HG03378 (cell line): ENCODE data around the gene ECE2.

Experiments used
- ATAC-seq: cut with Tn5 transposase; IDR thresholded peaks from one replicate; pipeline ENCODE4 v1.9.1; 2021; ENCODE audit warnings: mild to moderate bottlenecking, moderate library complexity; ENCODE audit not compliant: unreplicated experiment

The ECE2 gene

DNA sequence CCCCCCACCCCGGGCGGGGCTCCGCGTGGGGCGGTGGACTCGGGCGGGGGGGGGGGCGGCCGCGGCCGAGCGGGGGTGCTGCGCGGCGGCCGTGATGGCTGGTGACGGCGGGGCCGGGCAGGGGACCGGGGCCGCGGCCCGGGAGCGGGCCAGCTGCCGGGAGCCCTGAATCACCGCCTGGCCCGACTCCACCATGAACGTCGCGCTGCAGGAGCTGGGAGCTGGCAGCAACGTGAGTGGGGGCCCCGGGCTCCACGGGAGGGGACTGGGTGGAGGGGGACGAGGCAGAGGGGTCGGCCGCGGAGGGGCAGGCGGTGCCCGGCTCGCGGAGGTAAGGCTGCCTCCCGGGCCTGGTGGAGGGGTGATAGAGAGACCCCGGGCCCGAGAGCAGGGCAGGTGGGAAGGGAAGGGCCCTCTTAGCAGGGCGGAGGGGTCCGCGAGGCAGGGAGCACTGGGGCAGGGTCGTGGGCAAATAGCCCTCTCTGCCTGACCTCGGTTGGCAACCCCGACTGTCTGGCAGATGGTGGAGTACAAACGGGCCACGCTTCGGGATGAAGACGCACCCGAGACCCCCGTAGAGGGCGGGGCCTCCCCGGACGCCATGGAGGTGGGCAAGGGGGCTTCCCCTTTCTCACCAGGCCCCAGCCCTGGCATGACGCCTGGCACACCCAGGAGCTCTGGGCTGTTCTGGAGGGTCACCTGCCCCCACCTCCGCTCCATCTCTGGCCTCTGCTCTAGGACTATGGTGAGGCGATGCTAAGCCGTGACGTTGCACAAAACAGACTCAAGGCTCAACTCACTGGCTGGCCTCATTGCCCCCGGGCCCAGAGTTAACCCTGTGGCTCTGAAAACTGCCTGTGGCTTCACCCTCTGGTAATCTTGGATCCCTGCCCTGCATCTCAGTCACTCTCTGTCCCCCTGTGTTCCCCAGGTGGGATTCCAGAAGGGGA, at the start of gene ECE2:
TSS of gene ECE2 (plus strand) at position 62 of the 950 bp plus-strand sequence. CDS start at position 194, 132 bp downstream.
- ATAC-seq: no peak

DNA sequence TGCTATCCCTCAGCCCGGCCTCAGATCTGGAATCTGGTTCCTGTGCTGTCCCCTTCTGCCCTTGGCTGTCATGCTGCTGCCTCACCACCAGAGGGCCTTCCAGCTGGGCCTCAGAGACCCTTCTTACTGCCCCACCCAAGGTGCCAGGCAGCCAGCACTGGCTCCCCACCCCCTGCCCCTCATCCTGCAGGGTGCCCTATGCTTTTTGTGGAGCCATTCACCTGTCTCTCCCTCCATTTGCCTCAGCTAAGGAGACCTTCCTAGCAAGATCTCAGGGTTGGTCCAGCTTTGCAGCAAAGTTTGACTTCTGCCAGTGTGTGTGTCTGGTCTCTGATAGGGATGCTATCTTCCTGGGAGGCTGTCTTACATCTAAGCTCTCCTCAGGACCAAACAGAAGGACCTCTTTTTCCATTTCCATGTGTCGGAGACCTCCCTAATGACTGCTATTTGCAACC, 48.3 kb upstream of the ECE2 start:
- no peak for ATAC-seq

DNA sequence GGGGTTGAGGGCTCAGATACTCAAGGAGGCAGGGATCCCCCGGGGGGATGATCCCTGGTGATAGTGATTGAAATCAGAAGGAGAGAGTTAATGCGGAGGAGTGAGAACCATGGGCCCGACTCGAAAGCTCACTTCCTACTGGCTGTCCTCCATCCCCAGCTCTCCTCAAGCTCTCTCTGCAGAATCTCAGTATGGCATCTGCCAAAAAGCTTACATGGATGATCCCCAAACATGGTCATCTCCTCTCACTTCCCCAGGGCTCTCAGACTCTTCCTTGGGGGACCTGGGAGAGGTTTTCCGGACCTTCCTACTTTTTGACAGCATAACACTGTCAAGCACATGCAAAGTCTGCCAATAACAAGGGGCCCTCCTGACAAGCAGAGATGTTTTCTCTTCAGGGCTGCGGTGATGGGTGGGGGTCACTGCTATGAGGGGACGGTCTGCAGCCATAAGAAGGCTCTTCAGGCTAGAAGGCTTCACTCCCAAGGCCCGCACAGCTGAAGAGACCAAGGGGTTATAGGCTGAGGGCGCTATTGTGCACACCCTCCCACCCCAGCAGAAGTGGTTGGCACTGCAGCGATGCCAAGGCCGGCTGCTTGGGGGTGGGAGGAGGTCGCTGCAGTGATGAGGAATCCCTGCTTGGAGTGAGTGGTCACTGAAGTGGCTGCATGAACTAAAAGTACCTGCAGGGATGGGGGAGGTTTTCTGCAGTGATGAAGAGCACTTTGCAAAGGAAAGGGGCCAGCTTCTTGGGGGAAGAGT, 47.3 kb upstream of the ECE2 start:
- ATAC-seq: no peak

DNA sequence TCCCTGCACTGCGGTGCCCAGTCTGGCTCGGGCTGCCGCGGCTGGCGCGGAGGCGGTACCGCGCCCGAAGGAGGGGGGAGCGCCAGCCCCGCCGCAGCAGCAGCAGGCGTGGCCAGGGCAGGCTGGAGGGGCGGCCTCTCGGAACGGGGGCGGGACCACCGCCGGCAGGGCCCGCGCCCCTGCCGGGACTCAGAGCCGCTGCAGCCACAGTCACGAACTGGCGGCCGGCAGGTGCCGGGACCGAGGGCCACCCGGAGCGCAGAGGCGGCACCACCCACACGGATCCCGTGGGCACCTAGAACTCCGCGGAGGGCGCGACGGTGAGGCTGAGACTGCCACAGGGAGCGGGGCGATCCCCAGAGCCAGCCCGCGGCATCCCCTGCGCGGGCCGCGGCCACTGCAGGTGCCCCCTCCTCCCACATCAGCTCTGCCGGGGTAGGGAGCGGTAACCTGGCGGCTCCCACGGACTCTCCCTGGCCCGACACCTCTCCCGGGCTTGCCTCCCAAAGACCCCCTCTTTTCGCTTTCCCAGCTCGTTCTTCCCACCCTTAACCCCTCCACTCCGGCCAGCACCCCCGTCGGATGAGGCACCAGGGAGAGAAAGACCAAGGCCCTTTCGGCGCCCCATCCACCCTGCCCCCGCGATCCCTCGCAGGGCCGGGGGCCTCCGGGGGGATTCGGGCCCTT, 46.3 kb upstream of the ECE2 start, which contains the start of gene VWA5B2:
TSS of gene VWA5B2 (plus strand) at position 192 of the 687 bp plus-strand sequence. CDS start 944 bp downstream, outside the sequence.
- peak; percentile 45 for ATAC-seq

DNA sequence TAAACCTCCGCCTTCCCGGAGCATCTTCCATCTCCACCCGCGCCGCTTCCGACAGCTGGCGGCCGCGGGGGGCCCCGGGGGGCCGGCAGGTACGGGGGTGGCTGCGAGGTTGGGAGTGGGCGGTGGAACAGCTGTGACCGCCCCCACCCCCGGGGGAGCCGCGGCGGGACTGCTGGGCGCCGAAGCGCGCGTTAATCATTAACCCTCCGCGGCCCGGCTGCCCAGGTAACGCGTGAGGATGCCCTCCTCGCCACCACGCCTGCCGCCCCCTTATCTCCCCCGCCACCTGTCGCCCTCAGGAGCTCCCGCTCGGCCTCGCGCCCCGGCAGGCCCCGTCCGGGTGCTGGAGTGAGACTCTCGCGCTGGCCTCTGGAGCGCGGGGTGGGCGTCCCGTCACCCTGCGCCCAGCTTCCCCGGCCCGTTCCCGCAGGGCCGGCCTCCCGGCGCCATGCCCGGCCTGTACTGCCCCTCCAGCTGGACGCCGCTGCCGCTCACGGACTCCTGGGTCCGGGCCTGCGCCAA, 45.7 kb upstream of the ECE2 start:
- ATAC-seq: no peak

DNA sequence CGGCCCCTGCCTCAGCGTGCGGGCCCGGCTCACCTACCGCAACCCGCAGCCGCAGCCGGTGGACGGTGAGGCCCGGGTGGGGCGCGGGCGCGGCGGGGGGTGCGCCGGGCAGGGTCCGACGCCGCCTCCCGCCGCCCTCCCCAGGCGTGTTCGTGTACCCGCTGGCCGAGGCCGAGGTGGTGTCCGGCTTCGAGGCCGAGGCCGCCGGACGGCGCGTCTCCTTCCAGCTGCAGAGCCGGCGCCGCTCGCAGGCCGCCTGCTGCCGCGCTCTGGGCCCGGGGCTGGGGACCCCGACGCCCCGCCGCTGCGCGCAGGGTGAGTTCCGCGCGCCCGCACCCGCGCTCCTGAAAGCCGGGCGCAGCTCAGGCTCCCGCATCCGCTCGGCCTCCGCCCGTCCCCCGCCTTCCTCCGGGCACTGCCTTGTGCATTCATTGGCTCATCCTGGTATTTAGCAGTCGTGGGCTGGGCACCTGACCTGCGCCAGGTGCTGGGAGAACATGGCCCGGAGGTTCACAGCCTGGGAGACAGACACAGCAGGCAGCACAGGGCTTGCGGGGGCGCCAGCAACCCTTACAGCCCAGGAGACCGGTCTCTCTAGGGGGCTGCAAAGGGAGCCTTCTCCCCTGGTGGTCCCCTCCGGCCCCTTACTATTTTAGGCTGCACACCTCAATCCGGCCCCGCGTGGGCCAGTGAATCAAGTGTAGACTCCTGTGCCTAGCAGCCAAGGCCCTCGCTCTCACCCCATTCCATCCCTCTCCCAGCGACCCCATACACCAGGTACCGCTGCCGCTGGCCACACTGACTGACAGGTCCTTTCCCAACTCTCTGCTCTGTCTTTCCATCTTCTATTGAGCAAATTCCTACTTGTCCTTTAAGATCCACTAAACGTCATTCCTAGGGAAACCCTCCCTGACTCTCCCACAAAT, 45.0 kb upstream of the ECE2 start:
- no peak for ATAC-seq

DNA sequence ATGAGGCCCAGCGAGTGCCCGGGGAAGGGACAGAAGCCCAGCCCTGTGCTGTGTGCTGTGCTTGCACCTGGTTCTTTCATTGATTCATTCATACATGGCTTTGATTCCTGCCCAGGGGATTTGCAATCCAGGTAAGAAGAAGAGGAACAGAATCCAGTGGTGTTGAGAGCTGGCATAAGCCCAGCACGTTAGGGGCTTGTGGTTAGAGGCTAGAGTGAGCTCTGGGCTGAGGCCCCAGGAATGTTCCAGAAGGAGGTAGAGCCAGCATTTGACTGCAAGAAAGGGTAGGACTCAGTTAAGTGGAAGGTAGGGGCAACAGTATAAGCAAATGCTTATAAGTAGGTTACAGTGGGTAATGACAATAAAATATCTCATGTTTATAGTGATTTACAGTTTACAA, 44.2 kb upstream of the ECE2 start:
- no peak for ATAC-seq

DNA sequence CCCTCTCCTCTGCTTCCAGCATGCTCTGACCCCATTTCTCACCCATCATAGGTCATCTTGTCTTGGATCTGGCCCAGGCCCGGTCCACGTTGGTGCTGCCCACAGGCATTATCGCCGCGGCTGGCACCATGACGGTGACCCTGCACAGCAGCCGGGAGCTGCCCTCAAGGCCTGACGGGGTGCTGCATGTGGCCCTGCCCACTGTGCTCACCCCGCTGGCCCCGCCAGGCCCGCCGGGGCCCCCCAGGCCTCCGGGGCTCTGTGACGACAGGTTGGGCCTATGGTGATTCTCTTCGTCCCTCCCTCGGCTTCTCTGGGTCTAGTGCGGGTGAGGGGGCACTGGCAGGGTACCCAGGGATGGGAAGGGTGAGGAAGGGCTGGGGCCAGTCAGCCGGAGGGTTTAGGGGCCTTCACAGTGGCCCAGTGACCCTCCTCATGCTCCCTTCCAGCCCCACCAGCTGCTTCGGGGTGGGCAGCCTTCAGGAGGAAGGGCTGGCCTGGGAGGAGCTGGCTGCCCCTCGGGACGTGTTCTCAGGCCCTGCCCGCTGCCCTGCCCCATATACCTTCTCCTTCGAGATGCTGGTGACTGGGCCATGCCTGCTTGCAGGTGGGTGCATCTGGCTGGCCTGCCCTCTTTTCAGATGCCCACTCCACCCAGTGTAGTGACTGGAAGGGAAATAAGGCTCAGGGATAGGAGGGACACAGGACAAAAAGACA, 42.5 kb upstream of the ECE2 start:
- no peak for ATAC-seq

DNA sequence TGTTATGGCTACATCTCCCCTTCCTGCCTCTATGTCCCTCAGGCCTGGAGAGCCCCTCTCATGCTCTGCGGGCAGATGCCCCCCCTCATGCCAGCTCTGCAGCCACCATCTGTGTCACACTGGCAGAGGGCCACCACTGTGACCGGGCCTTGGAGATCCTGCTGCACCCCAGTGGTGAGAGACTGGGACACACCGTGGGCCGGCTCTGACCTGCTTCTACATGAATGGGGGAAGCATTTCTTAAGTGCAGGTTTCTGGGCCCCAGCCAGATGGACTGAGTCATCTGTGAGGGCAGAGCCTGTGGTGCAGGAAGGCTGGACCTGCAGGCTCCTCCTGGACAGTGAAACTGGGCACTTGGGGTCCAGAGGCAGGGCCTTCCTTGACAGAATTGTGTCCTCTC, 41.6 kb upstream of the ECE2 start:
- no peak for ATAC-seq

DNA sequence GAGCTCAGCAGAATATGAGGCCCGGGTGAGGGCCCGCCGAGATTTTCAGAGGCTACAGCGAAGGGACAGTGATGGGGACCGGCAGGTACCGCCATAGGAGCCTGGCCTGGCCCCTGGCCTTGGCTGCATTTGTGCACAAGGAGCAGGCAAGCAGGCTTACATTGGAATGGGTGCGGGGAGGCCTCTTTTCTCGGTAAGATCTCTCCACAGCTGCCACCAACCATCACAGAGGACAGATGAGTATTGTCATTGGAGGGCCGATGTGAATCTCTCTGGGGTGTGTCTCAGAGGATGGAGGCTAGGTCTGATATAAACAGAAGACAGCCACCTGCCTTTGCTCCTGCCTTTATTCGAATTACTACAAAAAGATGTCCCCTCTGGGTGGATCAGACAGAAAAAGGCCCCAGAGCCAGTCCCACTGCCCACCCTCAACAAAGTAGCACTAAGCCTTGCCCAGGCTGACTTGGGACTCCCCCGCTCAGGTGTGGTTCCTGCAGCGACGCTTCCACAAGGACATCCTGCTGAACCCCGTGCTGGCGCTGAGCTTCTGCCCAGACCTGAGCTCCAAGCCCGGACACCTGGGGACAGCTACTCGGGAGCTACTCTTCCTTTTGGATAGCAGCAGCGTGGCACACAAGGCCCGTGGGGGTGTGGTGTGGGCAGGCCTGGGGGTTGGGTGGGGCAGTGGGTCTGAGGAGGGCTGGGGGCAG, 41.0 kb upstream of the ECE2 start:
- no peak for ATAC-seq

DNA sequence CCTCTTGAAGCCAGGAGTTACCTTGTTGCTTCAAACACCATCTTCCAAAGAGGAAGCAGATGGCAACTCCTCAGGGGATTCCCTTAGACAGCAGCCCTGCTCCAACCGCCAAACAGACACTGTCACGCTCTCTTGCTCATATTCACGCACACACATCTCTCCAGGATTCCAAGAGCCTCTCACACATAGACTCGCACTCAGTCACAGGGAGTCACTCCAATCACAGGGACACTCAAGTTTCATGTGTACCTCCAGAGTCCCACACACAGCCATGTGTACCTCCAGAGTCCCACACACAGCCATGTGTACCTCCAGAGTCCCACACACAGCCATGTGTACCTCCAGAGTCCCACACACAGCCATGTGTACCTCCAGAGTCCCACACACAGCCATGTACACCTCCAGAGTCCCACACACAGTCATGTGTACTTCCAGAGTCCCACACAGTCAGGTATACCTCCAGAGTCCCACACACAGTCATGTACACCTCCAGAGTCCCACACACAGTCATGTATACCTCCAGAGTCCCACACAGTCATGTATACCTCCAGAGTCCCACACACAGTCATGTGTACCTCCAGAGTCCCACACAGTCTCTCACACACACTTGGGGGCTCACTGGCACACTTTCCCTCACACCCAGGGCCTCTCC, 40.3 kb upstream of the ECE2 start:
- no peak for ATAC-seq

DNA sequence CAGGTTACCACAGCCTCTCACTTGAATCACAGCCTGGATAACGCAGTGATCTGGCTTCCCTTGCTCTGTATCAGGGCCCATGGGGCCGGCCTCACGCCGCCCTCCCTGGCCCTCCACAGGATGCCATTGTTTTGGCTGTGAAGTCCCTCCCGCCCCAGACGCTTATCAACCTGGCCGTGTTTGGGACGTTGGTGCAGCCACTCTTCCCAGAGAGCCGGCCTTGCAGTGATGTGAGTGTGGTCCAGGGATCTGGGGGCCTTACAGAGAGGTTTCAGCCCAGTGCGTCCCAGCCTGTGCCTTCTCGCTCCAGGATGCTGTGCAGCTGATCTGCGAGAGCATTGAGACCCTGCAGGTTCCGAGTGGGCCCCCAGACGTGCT, 39.8 kb upstream of the ECE2 start:
- no peak for ATAC-seq

DNA sequence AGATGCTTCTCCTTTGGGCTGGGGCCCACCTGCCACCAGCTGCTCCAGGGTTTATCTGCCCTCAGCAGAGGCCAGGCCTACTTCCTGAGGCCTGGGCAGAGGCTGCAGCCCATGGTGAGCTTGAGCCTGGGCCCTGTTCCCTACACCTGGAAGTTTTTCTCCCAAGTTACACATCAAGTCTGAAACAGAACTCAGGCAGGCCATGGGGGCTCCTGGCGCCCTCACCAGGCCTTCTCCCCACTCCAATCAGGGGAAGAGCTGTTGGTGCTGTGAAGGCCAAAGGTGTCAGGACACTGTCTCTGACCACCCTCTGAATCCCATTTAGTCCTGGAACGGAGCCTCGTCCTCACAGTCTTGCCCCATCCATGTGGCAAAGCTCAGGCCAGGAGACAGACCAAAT, 39.2 kb upstream of the ECE2 start:
- ATAC-seq: no peak

DNA sequence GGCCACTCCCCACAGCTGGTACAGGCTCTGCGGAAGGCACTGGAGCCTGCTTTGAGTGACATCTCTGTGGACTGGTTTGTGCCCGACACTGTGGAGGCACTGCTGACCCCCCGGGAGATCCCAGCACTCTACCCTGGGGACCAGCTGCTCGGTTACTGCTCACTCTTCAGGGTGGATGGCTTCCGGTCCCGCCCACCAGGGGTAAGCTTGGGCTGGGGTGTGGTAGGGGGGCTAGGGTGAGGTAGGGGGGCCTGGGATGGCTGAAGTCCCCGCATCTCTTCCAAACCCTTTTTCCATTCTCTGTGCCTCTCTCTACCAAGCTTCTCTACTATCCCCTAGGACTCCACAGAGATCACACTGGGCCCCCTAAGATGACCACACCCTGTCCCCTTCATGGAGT, 38.6 kb upstream of the ECE2 start:
- no peak for ATAC-seq

DNA sequence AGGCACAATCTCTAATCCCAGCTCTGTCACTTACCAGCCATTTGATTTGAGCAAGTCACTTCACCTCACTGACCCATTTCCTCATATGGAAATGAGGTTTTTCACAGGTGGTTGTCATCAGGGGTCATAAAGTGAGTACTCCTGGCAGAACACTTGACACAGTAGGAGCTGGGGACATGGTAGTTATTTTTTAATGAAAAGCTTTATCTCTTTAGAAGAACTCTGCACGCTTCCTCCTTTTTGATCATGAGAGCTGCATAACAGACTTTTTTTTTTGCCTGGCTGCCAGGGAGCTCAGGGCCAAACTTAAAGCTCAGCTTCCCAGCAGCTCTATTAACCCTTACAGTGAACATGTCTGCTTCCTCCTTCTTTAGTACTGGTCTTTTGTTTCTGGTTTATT, 38.0 kb upstream of the ECE2 start:
- no peak for ATAC-seq

DNA sequence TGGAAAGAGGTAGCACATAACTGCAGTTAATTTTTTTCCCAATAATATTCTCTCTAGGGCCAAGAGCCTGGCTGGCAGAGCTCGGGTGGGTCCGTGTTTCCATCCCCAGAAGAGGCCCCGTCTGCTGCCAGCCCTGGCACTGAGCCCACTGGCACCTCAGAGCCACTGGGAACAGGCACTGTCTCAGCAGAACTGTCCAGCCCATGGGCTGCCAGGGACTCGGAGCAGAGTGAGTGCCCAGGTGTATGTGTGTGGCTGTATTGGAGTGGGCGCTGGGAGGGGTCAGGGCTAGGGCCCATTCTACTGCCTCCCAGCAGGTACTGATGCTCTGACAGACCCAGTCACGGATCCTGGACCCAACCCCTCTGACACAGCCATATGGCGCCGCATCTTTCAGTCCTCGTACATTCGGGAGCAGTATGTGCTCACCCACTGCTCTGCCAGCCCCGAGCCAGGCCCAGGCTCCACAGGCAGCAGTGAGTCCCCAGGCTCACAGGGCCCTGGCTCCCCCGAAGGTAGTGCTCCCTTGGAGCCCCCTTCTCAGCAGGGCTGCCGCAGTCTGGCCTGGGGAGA, 37.5 kb upstream of the ECE2 start:
- ATAC-seq: no peak

DNA sequence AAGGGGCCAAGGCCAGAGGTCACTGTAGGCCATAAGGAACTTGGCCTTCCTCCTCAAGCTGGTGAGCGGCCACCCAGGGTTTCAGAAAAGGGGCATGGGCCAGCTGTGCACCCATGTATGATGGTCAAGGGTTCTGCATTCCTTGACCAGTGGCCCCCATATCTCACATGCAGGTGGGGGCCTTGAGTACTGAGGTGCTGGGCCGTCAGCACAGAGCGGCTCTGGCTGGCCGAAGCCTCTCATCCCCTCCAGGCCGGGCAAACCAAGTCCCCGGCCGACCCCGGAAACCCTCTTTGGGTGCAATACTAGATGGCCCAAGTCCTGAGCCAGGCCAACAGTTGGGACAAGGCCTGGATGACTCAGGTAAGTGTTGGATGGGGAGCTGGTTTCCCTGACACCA, 36.6 kb upstream of the ECE2 start:
- no peak for ATAC-seq

DNA sequence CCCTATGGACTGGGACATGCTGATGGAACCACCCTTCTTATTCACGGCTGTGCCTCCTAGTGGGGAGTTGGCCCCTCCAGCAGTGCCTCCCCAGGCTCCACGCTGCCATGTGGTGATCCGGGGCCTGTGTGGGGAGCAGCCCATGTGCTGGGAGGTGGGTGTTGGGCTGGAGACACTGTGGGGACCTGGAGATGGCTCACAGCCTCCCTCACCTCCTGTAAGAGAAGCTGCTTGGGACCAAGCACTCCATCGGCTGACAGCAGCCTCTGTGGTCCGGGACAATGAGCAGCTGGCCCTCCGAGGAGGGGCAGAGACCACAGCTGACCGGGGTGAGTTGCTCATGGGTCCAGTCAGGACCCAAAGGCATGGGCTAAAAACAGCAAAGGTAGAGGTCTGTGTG, 36.1 kb upstream of the ECE2 start:
- ATAC-seq: no peak
